DLD1 (cell line): ENCODE results near the gene PRELID2.
"Not testable (repeated sequence)": the region's sequence is repeated elsewhere in the genome, so short reads cannot be mapped to it uniquely, and the experiment has no call there.

Source experiments
- in situ Hi-C: cut with HindIII; loops from 2 replicates; pipeline ENCODE4 v1.10.0; 2017; ENCODE audit warnings: low sequenced_read_pairs

PRELID2 gene

DNA sequence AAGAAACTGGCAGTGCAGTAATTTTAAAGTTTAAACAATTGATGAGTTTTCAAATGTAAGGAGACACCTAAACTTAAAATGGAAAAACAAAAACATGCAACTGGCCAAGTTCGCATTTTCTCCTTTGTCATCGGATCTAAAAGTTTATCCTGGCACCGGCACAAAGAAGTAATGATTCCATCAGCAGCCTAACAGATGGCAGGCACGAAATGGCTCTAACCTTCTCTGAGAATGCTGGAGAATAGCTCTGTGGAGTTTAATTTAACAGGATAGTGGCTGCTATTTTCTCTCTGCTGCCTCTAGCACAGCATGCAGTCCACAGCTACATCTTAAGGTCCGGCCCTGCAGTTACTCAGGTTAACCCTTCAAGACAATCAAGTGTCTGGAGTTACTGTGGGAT, 82.2 kb downstream of the PRELID2 start:
- in situ Hi-C loops: no loop called here

DNA sequence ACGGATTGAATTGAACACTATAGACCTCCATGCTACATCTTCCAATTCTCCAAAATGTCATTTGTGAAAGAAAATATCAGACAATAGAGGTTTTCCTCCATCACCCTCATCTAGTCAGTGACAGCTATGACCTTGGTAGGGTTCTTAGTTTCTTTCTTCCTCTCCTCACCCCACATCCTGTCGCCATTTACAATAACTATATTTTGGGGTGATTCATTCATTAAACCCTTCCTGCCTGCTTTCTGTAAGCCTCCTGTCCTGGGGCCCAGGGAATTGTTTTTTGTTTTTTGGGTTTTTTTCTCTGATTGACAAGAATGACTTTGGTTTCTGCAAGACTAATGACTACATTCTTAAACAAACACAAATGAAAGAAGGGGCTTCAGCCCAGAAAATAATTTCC, 82.6 kb downstream of the PRELID2 start:
- in situ Hi-C loops: no loop called here

DNA sequence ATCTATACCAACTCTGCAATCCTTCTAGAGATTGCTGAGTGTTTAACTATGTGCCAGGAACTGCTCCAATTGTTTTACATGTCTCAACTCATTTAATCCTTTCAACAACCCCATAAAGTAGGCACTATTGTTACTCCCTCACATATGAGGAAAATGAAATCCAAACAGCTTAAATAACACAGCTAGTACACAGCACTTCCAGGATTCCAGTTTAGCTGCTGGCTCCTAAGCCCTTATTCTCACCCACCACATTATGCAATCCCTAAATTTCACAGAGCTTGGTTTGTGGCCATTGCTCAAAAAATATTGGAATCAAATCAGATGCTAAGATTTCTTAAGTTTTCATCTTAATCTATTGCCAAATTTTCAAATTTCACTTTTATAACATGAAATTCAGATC, 84.9 kb downstream of the PRELID2 start:
- in situ Hi-C loops: no loop called here

DNA sequence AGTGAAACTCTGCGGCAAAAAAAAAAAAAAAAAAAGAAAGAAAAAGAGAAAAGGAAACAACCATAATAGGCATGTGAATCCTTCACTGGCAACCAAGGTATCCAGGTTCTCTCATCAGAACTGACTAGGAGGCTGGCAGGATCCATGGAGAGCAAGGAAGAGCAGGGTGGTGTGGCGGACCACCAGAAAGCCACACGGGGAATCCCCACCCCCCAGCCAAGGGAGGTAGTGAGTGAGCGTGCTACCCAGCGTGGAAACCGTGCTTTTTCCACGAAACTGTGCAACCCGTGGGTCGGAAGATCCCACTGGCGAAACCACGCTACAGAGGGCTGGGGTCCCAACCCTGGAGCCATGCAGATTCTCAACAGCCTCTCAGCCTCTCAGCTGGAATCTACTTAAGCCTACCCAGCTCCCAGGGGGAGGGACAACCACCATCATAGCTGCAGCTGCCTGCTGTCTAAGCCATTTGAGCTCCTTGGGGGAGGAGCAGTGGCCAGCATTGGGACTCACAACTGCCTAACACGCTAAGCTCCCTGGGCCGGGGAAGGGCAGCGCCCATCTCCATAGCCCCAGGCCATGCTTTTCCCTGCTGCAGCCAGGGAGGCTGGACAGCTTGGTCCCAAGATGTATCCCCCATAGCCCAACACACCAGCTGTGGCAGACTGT, 91.6 kb downstream of the PRELID2 start:
- in situ Hi-C loops: no loop called here

DNA sequence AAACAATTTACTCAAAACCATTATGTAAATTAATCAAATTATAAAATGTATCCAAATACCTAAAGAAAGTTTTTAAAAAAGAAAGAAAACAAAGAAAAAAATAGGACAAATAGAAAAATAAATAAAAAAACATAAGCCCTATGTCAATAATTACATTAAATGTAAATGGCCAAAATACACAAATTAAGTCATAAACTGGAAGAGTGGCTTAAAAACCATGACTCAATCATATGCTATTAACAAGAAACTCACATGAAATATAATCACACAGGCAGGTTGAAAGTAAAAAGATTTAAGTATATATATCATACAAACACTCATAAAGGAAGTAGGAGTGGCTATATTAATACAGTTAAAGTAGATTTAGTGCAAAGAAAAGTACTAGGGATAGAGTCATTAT, 95.3 kb downstream of the PRELID2 start:
- in situ Hi-C loops: no loop called here

DNA sequence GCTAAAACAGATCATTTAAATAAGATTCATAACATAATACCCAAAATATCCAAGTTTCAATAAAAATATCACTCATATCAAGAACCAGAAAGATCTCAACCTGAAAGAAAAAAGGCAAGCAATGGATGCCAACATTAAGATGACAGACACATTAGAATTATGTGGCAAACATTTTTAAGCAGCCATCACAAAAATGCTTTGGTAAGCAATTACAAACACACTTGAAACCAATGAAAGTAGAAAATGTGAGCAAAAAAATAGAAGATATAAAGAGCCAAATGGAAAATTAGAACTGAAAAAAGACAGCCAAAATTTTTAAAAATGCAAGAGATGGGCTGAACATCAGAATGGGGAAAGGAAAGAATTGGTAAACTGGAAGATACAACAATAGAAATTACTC, 96.9 kb downstream of the PRELID2 start:
- in situ Hi-C loops: no loop called here

DNA sequence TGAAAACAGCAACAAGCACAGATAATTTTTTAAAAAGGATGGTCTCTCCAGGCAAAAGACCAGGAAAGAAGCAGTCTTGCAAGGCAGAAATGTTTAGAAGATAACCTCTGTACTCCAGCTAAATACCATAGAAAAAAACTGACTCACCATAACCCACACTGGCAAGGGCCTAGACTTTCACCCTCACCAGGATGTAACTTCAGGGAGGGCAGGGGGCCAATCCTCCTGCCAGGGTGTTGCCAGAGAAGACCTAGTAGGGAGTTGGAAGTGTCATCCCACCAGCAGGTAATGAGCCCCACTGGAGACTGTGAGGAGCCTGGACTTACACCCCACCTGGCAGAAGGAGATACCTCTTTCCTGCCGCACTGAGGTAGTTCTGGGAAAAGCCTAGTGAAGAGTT, 97.6 kb downstream of the PRELID2 start:
- in situ Hi-C loops: no loop called here

DNA sequence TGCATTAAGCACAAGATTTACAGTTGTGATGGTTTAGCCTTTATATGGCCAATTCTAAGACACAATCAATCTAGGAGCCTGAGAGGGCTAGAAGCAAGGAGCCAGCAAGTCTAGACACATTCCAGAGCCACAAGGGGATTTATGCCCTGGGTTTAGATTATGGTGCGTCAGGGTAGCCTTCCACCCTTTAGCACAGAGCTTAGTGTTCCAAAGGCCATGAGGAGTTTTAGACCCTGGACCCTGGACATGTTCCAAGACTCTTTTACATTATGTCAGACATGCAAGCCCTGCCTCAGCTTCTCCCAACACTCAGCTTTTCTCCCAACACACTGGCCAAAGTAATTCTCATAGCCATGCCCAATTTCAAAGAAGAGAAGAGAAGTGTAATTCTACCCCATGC, 105.2 kb downstream of the PRELID2 start:
- in situ Hi-C loops: not testable (repeated sequence)

DNA sequence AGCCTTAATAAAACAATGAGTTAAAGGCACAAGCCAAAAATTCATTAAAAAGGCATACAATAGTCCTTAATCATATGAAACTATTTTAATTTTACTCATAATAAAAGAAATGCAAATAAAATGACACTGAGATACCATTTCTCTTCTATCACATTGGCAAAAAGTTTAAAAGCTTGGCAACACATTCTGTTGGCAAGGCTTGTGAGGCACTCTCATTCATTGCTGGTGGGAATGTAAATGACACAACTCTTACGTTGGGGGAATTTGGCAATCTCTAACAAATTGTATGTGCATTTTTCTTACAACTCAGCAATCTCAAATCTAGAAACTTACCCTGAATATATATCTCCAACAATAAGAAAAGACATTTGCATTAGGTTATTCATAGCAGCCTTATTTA, 111.6 kb downstream of the PRELID2 start:
- in situ Hi-C loops: no loop called here

DNA sequence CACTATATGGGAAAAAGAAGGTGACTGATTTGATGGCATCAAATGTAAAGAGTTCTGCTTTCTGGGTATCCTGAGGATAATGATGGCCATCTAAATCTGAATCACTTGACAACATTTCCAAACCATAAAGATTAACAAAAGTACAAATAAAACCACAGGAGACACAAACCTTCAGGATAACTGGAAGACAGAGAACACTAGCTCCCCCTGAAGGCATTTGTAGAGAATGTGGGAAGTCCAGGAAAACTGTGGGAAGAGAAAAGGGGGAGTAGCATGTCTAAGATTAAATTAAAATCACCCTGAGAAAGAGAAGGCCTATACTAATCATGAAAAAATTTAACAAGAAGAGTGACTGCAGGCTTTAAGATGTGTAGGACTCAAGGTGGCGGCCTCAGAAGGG, 116.2 kb downstream of the PRELID2 start:
- in situ Hi-C loops: no loop called here

DNA sequence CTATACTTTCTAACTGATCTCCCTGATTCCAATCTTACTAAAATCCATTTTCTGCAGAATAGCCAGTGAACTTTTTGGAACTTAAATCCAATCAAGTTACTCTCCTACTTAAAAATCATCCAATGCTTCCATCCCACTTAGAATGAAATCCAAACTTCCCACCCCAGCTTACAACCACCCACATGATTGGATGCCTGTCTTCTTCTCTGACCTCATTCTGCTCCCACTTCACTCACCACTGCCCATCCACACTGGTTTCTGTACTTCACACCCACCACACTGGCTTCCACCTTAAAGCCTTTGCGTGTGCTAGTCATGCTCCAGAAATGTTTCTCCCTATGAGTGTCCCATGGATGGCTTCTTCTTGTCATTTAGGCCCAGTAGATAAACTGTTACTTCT, 119.7 kb downstream of the PRELID2 start:
- in situ Hi-C loops: no loop called here

DNA sequence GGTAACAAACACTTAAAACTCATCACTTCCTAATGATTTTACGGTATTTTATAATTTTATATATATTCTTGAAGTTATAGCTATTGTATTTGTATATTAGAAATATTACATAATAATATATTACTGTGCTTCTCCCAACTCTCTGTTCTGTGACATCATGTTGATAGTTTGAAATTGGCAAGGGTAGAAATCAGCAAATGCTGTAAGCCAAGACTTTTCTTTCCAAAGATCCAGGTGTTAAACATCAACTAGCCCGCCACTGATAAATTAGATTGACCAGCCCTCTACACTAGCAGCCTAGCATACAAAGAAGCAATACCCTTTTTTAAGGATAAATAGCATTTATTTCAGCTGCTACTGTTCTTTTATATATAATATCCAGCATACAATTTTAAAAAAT, 122.9 kb downstream of the PRELID2 start:
- in situ Hi-C loops: no loop called here

DNA sequence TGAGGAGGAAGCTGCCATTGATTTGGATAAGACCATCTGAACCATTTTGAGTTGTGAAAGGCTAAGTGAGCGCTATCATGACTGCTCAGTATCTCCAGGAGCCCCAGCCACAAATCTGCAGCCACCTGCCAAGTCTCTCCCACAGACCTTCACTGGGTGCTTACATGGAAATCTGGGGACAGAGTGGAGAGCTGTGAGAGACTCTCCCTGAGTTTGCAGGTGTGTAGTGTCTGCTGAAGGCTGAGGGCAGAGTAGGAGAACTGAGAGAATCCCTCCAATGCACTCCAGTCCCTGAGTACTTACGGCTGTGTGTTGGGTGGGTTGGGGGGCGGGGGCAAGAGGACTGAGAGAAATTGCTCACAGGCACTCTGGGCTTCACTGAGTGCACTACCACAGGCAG, 123.7 kb downstream of the PRELID2 start:
- in situ Hi-C loops: no loop called here
